ENCODE data around the gene STAMBP.
"Not testable (repeated sequence)": the region's sequence is repeated elsewhere in the genome, so short reads cannot be mapped to it uniquely, and the experiment has no call there.

STAMBP gene

GRCh38 chr2:73888388-73888787 is 59.6 kb downstream of the STAMBP start:
- no peak for DNase-seq

- no peak for DNase-seq
These were observed 60.4 kb downstream of the STAMBP start for GRCh38 chr2:73889206-73889605.

GRCh38 chr2:73890301-73891092 is 61.7 kb downstream of the STAMBP start:
- no peak for DNase-seq

- DNase-seq, result no peak
These were observed 62.6 kb downstream of the STAMBP start for GRCh38 chr2:73891276-73891901.

DNA sequence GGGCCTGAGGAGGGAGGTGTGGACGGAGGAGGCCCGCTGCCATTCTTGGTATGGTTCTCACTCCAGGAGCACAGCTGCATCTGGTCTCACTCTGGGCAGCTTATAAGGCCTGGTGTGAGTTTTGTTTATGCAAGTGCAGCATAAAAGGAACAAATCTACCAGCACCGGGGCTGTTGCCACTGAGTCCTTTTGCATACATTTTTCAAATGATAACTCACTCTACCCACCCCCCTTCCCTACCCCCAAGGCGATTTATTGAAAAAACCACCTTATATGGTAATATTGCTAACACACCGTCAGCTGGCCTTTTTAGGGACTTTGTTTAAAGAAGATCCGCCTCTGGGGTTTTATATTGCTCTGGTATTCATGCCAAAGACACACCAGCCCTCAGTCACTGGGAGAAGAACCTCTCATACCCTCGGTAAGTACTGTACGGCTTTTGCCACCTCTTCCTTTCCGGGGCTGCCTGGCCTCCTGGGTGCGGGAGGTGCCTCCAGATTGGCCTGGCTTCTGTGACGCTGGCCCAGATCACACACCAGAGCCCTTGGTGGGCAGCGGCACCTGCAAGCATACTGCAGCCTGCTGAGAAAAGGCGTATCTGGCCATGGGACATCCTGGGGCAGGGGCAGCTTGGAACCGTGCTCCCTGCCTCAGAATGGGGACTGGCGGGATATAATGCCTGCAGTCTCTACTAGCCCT is 64.0 kb downstream of the STAMBP start, which contains the start of gene ACTG2:
TSS of gene ACTG2 (plus strand) at position 378 of the 699 bp plus-strand sequence. CDS start 8,304 bp downstream, outside the sequence.
- no peak for DNase-seq

GRCh38 chr2:73893764-73894474 is 65.2 kb downstream of the STAMBP start:
- DNase-seq, result no peak

GRCh38 chr2:73894475-73894850 is 65.7 kb downstream of the STAMBP start:
- no peak for DNase-seq

- DNase-seq, result no peak
These were observed 66.1 kb downstream of the STAMBP start for GRCh38 chr2:73894877-73895276.

DNA sequence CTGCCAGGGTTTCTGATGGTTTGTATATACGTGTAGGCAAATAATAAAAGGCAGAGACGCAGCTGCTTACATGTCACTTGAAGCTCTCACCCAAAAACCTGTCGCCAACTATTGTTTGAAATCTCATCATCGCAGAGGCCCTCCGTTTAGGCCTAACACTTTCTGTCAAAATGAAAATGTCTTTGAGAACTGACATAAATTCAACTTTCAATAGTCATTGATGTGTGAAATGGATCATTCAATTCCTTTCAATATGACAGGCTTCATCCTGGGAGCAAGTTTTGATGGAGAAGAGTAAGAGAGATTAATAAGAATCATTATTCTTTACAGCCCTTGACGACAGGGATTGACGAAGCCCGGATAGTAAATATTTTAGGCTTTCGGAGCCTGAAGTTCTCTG is 66.7 kb downstream of the STAMBP start:
- DNase-seq, result no peak

- DNase-seq, result peak in 1 of 2 donors; percentile 35
These were observed 67.8 kb downstream of the STAMBP start for GRCh38 chr2:73896362-73897239.

DNA sequence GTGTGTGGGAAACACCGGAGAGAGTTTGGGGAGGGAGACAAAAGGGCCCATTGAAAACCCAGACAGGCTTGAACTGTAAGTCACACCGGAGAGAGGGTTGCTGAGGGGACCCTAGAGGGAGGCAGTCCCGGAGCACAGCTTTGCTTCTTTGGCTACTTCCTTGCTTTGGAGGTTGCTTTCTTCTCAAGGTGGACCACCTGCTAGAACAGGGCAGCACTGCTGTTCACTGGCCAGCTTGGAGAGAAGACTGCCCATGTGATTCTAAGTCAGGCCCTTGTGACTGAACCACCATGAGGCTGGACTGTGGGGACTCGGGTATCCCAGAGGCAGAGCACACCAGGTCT is 68.5 kb downstream of the STAMBP start:
- no peak for DNase-seq

DNA sequence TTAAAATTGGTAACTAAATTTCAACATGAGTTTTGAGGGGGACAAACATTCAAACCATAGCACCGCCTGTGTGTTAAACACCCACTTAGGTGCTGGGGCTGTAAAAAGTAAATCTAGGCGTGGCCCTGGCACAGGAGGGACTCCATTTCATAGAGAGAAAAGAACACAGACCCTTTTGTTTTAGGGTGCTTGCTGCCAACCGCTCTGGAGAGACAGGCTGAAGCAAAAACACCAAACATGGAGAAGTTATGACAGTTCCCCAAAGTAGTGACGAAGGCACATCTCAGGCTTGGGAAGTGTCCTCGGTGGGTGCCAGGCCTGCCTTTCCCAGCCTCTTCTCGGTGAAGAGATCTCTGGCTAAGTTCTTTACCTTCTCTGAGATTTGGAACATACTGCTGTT is 69.2 kb downstream of the STAMBP start:
- no peak for DNase-seq

DNA sequence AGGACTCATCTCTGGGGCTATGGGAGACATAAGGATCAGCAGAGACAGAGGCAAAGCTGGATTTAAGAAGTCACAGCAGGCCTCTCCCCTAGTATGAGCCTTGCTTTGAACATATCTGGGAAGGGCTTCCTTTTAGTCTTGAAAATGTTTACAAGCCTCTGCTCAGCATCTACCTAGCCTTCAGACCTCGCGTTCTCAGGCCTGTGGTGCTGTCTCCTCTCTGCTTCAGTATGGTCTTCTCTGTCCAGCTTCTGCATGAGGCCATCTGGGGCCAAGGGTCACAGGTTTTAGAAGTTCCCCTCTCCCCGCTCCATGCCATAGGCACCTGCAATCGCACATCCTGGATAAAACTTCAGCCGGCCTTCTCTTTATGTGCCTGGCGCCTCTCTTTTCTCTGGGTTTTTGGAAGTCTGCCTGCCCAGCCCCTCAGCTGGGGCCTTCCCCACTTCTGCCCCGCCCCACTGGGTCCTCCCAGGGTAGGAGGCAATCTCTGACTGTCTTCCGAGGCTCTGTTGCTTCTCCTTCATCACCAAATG is 71.1 kb downstream of the STAMBP start:
- no peak for DNase-seq

- DNase-seq, result no peak
These were observed 72.4 kb downstream of the STAMBP start for GRCh38 chr2:73901143-73901542.

DNA sequence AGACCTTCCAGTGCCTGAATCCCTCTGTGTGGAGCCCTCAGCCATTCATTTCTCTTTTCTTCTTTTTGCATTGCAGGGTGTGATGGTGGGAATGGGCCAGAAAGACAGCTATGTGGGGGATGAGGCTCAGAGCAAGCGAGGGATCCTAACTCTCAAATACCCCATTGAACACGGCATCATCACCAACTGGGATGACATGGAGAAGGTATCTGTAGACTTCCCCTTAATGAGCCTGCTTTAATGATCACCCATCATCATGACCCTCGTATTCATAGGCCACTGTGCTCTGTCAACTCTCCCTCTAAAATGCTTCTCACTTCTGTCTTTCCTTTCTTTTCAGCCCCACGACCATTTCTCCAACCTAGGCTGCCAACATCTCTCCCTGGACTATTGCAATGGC is 73.5 kb downstream of the STAMBP start:
- DNase-seq, result no peak

DNA sequence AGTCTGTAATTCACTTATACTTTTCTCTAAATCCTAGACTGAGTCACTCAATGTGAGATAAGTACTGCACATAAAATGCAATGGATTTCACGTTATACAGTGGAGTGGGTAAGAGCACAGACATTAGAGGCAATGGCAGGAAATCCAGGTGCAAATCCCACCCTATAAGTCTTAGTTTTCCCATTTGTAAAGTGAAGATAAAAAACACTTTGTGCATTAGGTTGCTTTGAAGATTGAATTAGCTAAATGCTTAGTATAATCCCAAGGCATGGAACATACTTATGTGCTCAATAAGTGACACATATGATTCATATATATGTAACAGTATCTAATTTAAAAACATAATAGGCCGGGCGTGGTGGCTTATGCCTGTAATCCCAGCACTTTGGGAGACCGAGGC is 74.6 kb downstream of the STAMBP start:
- DNase-seq, result no peak

GRCh38 chr2:73903949-73904613 is 75.3 kb downstream of the STAMBP start:
- DNase-seq, result not testable (repeated sequence)

DNA sequence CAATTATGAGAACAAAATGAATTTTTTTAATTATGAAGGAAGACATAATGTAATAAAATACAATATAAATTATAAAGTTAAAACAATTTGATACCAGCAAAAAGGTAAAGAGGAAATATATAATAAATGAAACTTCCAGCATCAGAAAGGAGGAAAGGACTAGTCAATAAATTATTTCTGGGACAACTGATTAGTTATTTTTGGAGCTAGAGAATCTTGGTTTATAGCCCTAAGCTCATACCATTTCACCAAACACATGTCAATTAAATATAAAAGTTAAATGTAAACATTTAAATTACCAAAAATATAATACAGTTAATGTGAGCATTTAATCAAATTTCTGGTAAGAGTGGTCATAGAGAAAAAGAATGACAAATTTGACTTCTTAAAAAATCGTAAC is 76.2 kb downstream of the STAMBP start:
- DNase-seq, result no peak

GRCh38 chr2:73906847-73907505 is 78.2 kb downstream of the STAMBP start:
- DNase-seq, result no peak

DNA sequence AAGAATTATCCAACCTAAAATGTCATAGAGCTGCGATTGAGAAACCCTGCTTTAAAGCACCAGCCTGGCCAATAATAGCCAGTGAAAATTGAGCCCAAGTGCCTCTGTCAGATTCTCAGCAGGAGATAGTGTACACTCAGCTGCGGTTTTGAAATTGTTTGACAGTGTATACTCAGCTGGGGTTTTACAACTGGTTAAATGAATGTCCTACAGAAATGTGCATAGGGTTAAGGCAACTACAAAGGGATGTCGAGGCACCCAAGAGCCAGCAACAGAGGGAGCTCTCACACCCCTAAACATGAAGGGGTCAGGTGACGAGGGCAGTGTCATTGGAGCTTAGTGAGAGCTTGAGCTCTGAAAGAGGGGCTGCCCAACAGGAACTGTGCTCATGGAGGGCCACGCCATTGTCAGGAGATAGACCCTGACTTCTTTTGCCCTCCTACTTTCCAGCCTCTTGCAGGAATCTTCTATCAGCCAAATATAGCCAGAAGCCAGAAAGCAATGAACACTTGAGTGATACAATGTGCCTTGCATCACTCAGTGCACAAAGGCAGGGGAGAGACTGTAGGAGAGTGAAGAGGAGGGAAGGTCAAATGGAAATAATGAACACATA is 79.2 kb downstream of the STAMBP start:
- peak; percentile 59 to 70 for DNase-seq
